ENCODE data around the gene PSMD6. TPM values are rescaled to one million over a fixed set of nuclear protein-coding genes. Genes with fewer than 3 reads are reported as not detected.

Gene PSMD6
- total and polyA plus RNA-seq, 9 of the 15 experiments (the other 6 are each of a cell fraction or from before 2014, with no cell fraction given) = 78.2 to 133 (median 113) TPM

GRCh38 chr3:64067506-64068346, 44.4 kb upstream of the PSMD6 start:
- no peak for DNase-seq (ENCODE audit: extremely low read depth in 1 of 4, low spot score in 3 of 4)
- no peak overlapping the region for H3K27ac ChIP-seq (ENCODE audit: extremely low read depth, low read depth, low read length)
- FAIRE-seq = no peak
- no TSS peak for BruUV-seq (replicated peaks)
- no peaks in the 10 kb centered on the region for H3K27me3 ChIP-seq (ENCODE audit: control insufficient read depth in 2 of 2, insufficient read depth in 2 of 2, low read length in 2 of 2)
- ChIA-PET POLR2A (no interaction called here), CTCF (ENCODE audit: low intra/inter-chr PET ratio) (interaction anchor here (0.5 kb wide), 1 partner anchor 242 kb away, joined by 3 read pairs; no protein-coding TSS in a partner anchor)
- no peaks in the 10 kb centered on the region for H3K36me3 ChIP-seq (ENCODE audit: control insufficient read depth, insufficient read depth, low read length)
- no peaks in the 10 kb centered on the region for H3K4me1 ChIP-seq (replicated peaks in 1 of 2; ENCODE audit: control insufficient read depth in 2 of 2, insufficient read depth in 2 of 2, low read length in 2 of 2)
- H3K4me3 ChIP-seq = no peak overlapping the region
- in situ Hi-C loops (cut with MboI) (no loop called here), intact Hi-C loops (cut with micrococcal nuclease) (no loop called here)
- H3K9ac ChIP-seq (ENCODE audit: insufficient read depth in 1 of 2, low read depth in 2 of 2, low read length in 2 of 2) = no peak overlapping the region
- 0% methylated on average over 9 of the region's 10 CpGs for WGBS (ENCODE audit: insufficient coverage, low coverage, missing lambda C conversion rate)
- H3K79me2 ChIP-seq (ENCODE audit: control insufficient read depth, insufficient read depth, low read length) = no peaks in the 10 kb centered on the region
- H2AFZ ChIP-seq (ENCODE audit: low read depth, low read length) = no peak overlapping the region
- no peaks in the 10 kb centered on the region for H4K20me1 ChIP-seq (replicated peaks; ENCODE audit: control insufficient read depth, insufficient read depth, low read length)
- H3K9me3 ChIP-seq (replicated peaks; ENCODE audit: control insufficient read depth, insufficient read depth, low read depth, low read length) = no peaks in the 10 kb centered on the region
- no peak overlapping the region for H3K4me2 ChIP-seq (ENCODE audit: insufficient read depth, low read length)
- H3K9me1 ChIP-seq (ENCODE audit: control insufficient read depth, insufficient read depth, low read length) = no peaks in the 10 kb centered on the region
- no peak for ATAC-seq
- TF ChIP-seq ARID3A (IDR thresholded peaks at IDR 0.05; ENCODE audit: borderline replicate concordance, low read depth, low read length) (no peak), NR4A1 (CRISPR knock-in tag; IDR thresholded peaks at IDR 0.05) (no peak), NR4A1 (tag; IDR thresholded peaks at IDR 0.05) (no peak), ERF (CRISPR knock-in tag; IDR thresholded peaks at IDR 0.05) (no peak), KLF1 (tag; IDR thresholded peaks at IDR 0.05) (no peak), SAFB (IDR thresholded peaks at IDR 0.05; ENCODE audit: borderline replicate concordance, low read depth, low read length) (no peak), MCM3 (IDR thresholded peaks at IDR 0.05) (no peak), FOXA3 (CRISPR knock-in tag; conservative IDR thresholded peaks at IDR 0.05 in 1 of 2, IDR thresholded peaks at IDR 0.05 in 1 of 2) (no peak), NR1H2 (CRISPR knock-in tag; IDR thresholded peaks at IDR 0.05) (no peak), ZBTB33 (CRISPR knock-in tag; IDR thresholded peaks at IDR 0.05) (no peak), KLF6 (CRISPR knock-in tag; IDR thresholded peaks at IDR 0.05; ENCODE audit: borderline replicate concordance) (no peak)
- TF ChIP-seq, protein P1, sequence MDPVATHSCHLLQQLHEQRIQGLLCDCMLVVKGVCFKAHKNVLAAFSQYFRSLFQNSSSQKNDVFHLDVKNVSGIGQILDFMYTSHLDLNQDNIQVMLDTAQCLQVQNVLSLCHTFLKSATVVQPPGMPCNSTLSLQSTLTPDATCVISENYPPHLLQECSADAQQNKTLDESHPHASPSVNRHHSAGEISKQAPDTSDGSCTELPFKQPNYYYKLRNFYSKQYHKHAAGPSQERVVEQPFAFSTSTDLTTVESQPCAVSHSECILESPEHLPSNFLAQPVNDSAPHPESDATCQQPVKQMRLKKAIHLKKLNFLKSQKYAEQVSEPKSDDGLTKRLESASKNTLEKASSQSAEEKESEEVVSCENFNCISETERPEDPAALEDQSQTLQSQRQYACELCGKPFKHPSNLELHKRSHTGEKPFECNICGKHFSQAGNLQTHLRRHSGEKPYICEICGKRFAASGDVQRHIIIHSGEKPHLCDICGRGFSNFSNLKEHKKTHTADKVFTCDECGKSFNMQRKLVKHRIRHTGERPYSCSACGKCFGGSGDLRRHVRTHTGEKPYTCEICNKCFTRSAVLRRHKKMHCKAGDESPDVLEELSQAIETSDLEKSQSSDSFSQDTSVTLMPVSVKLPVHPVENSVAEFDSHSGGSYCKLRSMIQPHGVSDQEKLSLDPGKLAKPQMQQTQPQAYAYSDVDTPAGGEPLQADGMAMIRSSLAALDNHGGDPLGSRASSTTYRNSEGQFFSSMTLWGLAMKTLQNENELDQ (CRISPR knock-in tag; IDR thresholded peaks at IDR 0.05; ENCODE audit: borderline replicate concordance) = no peak

Data from K562 (cell line).